ENCODE data around the gene TUBA4B. TPM values are rescaled to one million over a fixed set of nuclear protein-coding genes. Genes with fewer than 3 reads are reported as not detected.
"Not testable (repeated sequence)": the region's sequence is repeated elsewhere in the genome, so short reads cannot be mapped to it uniquely, and the experiment has no call there.

The TUBA4B gene
- total RNA-seq, 1 donor from 2014 or later = not detected

GRCh38 chr2:219302412-219302968 is 49.4 kb downstream of the TUBA4B start:
- intact Hi-C loops (cut with DNase I) = no loop called here
- no peak for ATAC-seq

GRCh38 chr2:219304223-219304622 is 51.2 kb downstream of the TUBA4B start:
- Histone ChIP-seq H3K9me3 (no peaks in the 10 kb centered on the region), H3K27ac (no peak overlapping the region), H3K4me3 (no peak overlapping the region), H3K4me1 (no peaks in the 10 kb centered on the region), H3K27me3 (peaks cover 43% of the 10 kb centered on the region), H3K36me3 (no peaks in the 10 kb centered on the region)
- ATAC-seq (no peak), DNase-seq (no peak)
- intact Hi-C loops (cut with DNase I) = no loop called here
- TF ChIP-seq CTCF (IDR thresholded peaks at IDR 0.05) = no peak

More at GRCh38 chr2:219302412-219302968, 49.4 kb downstream of the TUBA4B start:
- H3K9me3 ChIP-seq = no peaks in the 10 kb centered on the region
- peak; percentile 51 for DNase-seq
- no peak for TF ChIP-seq CTCF (IDR thresholded peaks at IDR 0.05)
- peaks cover 30% of the 10 kb centered on the region for H3K27me3 ChIP-seq
- H3K36me3 ChIP-seq = no peaks in the 10 kb centered on the region
- no peak overlapping the region for H3K27ac ChIP-seq
- no peak overlapping the region for H3K4me3 ChIP-seq
- H3K4me1 ChIP-seq = peaks cover 3% of the 10 kb centered on the region

- Histone ChIP-seq H3K9me3 (no peaks in the 10 kb centered on the region), H3K4me3 (no peak overlapping the region), H3K36me3 (no peaks in the 10 kb centered on the region), H3K27me3 (peaks cover 48% of the 10 kb centered on the region), H3K27ac (no peak overlapping the region), H3K4me1 (no peaks in the 10 kb centered on the region)
- ATAC-seq = no peak
- TF ChIP-seq CTCF (IDR thresholded peaks at IDR 0.05) = no peak
- DNase-seq = no peak
- intact Hi-C loops (cut with DNase I) = no loop called here
Observed at GRCh38 chr2:219306047-219306446, 53.0 kb downstream of the TUBA4B start.

- Histone ChIP-seq H3K4me3 (no peak overlapping the region), H3K27ac (no peak overlapping the region), H3K36me3 (no peaks in the 10 kb centered on the region), H3K4me1 (no peaks in the 10 kb centered on the region), H3K9me3 (no peaks in the 10 kb centered on the region), H3K27me3 (peaks cover 51% of the 10 kb centered on the region)
- no peak for TF ChIP-seq CTCF (IDR thresholded peaks at IDR 0.05)
- DNase-seq (peak; percentile 79), ATAC-seq (peak; percentile 83)
- intact Hi-C loops (cut with DNase I) = no loop called here
Observed at GRCh38 chr2:219308142-219309101, 55.4 kb downstream of the TUBA4B start.

- Histone ChIP-seq H3K36me3 (no peaks in the 10 kb centered on the region), H3K27me3 (peaks cover 51% of the 10 kb centered on the region), H3K4me1 (no peaks in the 10 kb centered on the region), H3K4me3 (no peak within 1 kb of the TSS), H3K27ac (no peak within 1 kb of the TSS), H3K9me3 (no peaks in the 10 kb centered on the region)
- no peak for TF ChIP-seq CTCF (IDR thresholded peaks at IDR 0.05)
- intact Hi-C loops (cut with DNase I) = no loop called here
- ATAC-seq (no peak), DNase-seq (peak; percentile 49)
Observed at GRCh38 chr2:219309278-219309677, 56.2 kb downstream of the TUBA4B start, which contains the start of gene PTPRN. PTPRN (minus strand) TSS chr2:219309401; CDS start chr2:219309332, 69 bp downstream.

GRCh38 chr2:219312683-219313263 is 59.7 kb downstream of the TUBA4B start:
- H3K36me3 ChIP-seq = not testable (repeated sequence)

More at GRCh38 chr2:219312683-219313263, 59.7 kb downstream of the TUBA4B start:
- H3K4me3 ChIP-seq; H3K4me1 ChIP-seq; intact Hi-C loops (cut with DNase I); H3K9me3 ChIP-seq; DNase-seq; H3K27ac ChIP-seq; ATAC-seq: not testable (repeated sequence)
- peaks cover 42% of the 10 kb centered on the region for H3K27me3 ChIP-seq

Measured in upper lobe of right lung (tissue), 1 donor.